ENCODE data around the gene GRAMD2B. TPM values are rescaled to one million over a fixed set of nuclear protein-coding genes. Genes with fewer than 3 reads are reported as not detected.
"Not testable (repeated sequence)": the region's sequence is repeated elsewhere in the genome, so short reads cannot be mapped to it uniquely, and the experiment has no call there.

The GRAMD2B gene
- total and polyA plus RNA-seq, 3 experiments from 2014 or later = 7.0 to 10.4 (median 8.4) TPM

- CTCF ChIA-PET = interaction anchor here (1.0 kb wide), 1 partner anchor 36 kb away, joined by 3 read pairs; no protein-coding TSS in a partner anchor
Measured at GRCh38 chr5:126464016-126464415, 40.8 kb downstream of the GRAMD2B start.

DNA sequence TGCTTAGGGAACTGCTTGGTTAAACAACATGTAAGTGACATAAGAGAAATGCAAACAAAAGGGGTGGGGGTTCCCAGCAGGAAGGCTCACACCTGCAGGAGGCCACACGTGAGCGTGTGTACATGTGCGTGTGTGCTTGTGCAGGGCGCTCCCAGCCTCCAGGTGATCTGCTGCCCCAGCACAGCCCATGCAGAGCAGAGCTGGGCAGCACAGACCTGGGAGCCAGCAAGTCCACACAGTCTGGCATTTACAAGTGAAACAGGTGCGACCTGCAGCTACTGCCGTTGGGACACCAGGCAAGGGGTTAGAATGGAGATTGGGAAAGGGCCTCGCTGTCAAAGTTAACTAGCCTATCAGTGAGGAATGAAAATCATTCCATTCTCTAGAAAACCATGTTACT is 41.8 kb downstream of the GRAMD2B start:
- Histone ChIP-seq H3K27me3 (ENCODE audit: insufficient read depth, low read length, poor library complexity, severe bottlenecking) (no peaks in the 10 kb centered on the region), H3K36me3 (ENCODE audit: insufficient read depth, low read length) (peaks cover 4% of the 10 kb centered on the region), H3K27ac (ENCODE audit: low read depth, low read length) (no peak overlapping the region), H3K4me1 (ENCODE audit: insufficient read depth, low read length) (peaks cover 8% of the 10 kb centered on the region), H3K9me3 (ENCODE audit: low read length) (no peaks in the 10 kb centered on the region), H3K4me3 (ENCODE audit: low read length) (no peak overlapping the region)
- Mint-ChIP-seq H3K27ac (peak overlapping the region in 1 of 8 donors; percentile 2), H3K4me3 (no peak overlapping the region), H3K36me3 (peaks cover 3 to 25% (median 7%) of the 10 kb centered on the region in 3 donors), H3K4me1 (peaks cover 7 to 15% (median 10%) of the 10 kb centered on the region in 3 donors), H3K27me3 (no peaks in the 10 kb centered on the region), H3K9me3 (no peaks in the 10 kb centered on the region)
- ChIA-PET CTCF (interaction anchor here (1.0 kb wide), 1 partner anchor 35 kb away, joined by 3 read pairs; no protein-coding TSS in a partner anchor), POLR2A (no interaction called here)
- DNase-seq = no peak

More at GRCh38 chr5:126464016-126464415, 40.8 kb downstream of the GRAMD2B start:
- Mint-ChIP-seq H3K4me3 (no peak overlapping the region), H3K36me3 (peaks cover 3 to 19% (median 7%) of the 10 kb centered on the region in 3 donors), H3K4me1 (peaks cover 7 to 15% (median 10%) of the 10 kb centered on the region in 3 donors), H3K27ac (peak overlapping the region in 4 of 8 donors; percentile 13 to 75 (median 60)), H3K9me3 (no peaks in the 10 kb centered on the region), H3K27me3 (no peaks in the 10 kb centered on the region)
- Histone ChIP-seq H3K27ac (ENCODE audit: low read depth, low read length) (no peak overlapping the region), H3K4me1 (ENCODE audit: insufficient read depth, low read length) (peaks cover 8% of the 10 kb centered on the region), H3K4me3 (ENCODE audit: low read length) (no peak overlapping the region), H3K36me3 (ENCODE audit: insufficient read depth, low read length) (no peaks in the 10 kb centered on the region), H3K9me3 (ENCODE audit: low read length) (no peaks in the 10 kb centered on the region), H3K27me3 (ENCODE audit: insufficient read depth, low read length, poor library complexity, severe bottlenecking) (no peaks in the 10 kb centered on the region)
- no peak for DNase-seq
- POLR2A ChIA-PET = no interaction called here

DNA sequence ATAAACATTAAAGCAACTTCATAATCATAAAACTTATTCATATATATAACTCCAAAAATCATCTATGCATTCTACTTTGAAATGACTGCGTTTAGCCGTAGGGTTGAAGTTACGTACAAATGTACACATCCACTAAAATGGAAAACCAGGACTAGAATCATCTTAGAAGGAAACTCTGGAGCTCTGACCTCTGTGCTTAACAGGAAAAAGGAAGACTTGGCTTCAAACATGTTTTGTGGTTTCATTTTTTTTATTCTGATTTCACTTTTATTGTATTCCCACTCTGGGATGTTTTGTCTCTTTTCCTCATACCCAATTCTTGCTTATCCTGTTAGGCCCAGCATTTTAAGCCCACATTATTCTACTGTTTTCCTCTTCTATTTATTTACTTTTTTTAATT is 44.9 kb downstream of the GRAMD2B start:
- Mint-ChIP-seq H3K9me3 (no peaks in the 10 kb centered on the region), H3K4me1 (peaks cover 7 to 13% (median 10%) of the 10 kb centered on the region in 3 donors), H3K36me3 (peaks cover 10 to 46% (median 12%) of the 10 kb centered on the region in 3 donors), H3K4me3 (no peak overlapping the region), H3K27ac (peak overlapping the region in 1 of 8 donors; percentile 9), H3K27me3 (no peaks in the 10 kb centered on the region)
- Histone ChIP-seq H3K9me3 (ENCODE audit: low read length) (no peaks in the 10 kb centered on the region), H3K4me1 (ENCODE audit: insufficient read depth, low read length) (peaks cover 8% of the 10 kb centered on the region), H3K27me3 (ENCODE audit: insufficient read depth, low read length, poor library complexity, severe bottlenecking) (no peaks in the 10 kb centered on the region), H3K27ac (ENCODE audit: low read depth, low read length) (no peak overlapping the region), H3K36me3 (ENCODE audit: insufficient read depth, low read length) (peaks cover 5% of the 10 kb centered on the region), H3K4me3 (ENCODE audit: low read length) (no peak overlapping the region)
- CTCF ChIA-PET = no interaction called here
- DNase-seq = no peak
- POLR2A ChIA-PET = no interaction called here

DNA sequence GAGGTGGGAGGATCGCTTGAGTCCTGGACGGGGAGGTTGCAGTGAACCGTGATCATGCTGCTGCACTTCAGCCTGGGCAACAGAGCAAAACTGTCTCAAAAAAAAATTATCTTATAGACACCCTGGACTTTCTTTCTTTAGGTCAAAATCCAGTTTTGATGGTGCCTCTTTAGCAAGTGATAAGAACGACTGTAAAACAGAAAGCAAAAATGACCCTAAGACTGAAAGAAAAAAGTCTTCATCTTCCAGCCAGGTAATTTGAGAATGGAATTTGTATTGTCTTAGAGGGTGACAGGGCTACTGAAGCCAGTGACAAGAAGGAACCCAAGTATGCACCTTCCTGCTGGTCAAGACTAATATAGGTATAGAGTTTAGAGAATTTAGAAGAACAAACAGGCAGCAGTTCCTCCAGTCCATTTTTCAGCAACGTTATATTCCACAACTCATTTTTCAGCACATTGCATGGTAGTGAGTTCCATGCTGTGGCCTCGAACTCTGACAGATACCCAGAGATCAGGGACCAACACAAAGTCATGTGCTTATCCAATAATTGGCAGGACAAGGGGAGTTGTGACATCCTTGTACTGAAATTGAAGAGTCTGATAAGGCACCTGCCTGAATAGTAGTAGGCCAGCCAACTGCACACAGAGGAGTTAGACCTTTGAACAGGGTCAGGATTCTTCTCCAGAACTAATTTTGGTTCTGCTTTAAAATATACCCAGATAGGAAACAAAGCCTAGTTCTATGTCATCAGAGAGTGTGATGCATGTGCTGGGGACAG is 46.5 kb downstream of the GRAMD2B start:
- POLR2A ChIA-PET = no interaction called here
- H3K36me3 Mint-ChIP-seq = peaks cover 12 to 50% (median 13%) of the 10 kb centered on the region in 3 donors
- CTCF ChIA-PET = no interaction called here
- no peak overlapping the region for H3K4me3 Mint-ChIP-seq
- H3K27ac Mint-ChIP-seq = no peak overlapping the region
- H3K9me3 Mint-ChIP-seq = no peaks in the 10 kb centered on the region
- Histone ChIP-seq H3K27me3 (ENCODE audit: insufficient read depth, low read length, poor library complexity, severe bottlenecking) (no peaks in the 10 kb centered on the region), H3K9me3 (ENCODE audit: low read length) (no peaks in the 10 kb centered on the region), H3K4me3 (ENCODE audit: low read length) (no peak overlapping the region), H3K36me3 (ENCODE audit: insufficient read depth, low read length) (peaks cover 12% of the 10 kb centered on the region), H3K4me1 (ENCODE audit: insufficient read depth, low read length) (no peaks in the 10 kb centered on the region), H3K27ac (ENCODE audit: low read depth, low read length) (no peak overlapping the region)
- H3K27me3 Mint-ChIP-seq = no peaks in the 10 kb centered on the region
- DNase-seq = no peak
- H3K4me1 Mint-ChIP-seq = no peaks in the 10 kb centered on the region

DNA sequence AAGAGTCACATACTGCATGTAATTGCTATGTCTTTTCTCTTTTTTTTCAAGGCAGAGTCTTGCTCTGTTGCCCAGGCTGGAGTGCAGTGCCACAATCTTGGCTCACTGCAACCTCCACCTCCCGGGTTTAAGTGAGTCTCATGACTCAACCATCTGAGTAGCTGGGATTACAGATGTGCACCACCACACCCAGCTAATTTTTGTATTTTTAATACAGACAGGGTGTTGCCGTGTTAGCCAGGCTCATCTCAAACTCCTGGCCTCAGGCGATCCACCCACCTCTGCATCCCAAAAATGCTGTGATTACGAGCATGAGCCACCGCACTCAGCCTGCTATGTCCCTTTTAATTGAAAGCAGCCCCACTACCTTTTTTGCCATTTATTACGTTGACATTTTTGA is 47.3 kb downstream of the GRAMD2B start:
- H3K36me3 Mint-ChIP-seq = peaks cover 12 to 53% (median 16%) of the 10 kb centered on the region in 3 donors
- H3K9me3 ChIP-seq (ENCODE audit: low read length); H3K27me3 ChIP-seq (ENCODE audit: insufficient read depth, low read length, poor library complexity, severe bottlenecking); H3K4me3 Mint-ChIP-seq; H3K27me3 Mint-ChIP-seq; H3K27ac ChIP-seq (ENCODE audit: low read depth, low read length); H3K4me1 Mint-ChIP-seq; H3K27ac Mint-ChIP-seq; DNase-seq; H3K4me3 ChIP-seq (ENCODE audit: low read length); H3K4me1 ChIP-seq (ENCODE audit: insufficient read depth, low read length); H3K9me3 Mint-ChIP-seq; POLR2A ChIA-PET: not testable (repeated sequence)
- peaks cover 12% of the 10 kb centered on the region for H3K36me3 ChIP-seq (ENCODE audit: insufficient read depth, low read length)
- CTCF ChIA-PET = interaction anchor here (0.7 kb wide), 1 partner anchor 20 kb away, joined by 3 read pairs; no protein-coding TSS in a partner anchor

DNA sequence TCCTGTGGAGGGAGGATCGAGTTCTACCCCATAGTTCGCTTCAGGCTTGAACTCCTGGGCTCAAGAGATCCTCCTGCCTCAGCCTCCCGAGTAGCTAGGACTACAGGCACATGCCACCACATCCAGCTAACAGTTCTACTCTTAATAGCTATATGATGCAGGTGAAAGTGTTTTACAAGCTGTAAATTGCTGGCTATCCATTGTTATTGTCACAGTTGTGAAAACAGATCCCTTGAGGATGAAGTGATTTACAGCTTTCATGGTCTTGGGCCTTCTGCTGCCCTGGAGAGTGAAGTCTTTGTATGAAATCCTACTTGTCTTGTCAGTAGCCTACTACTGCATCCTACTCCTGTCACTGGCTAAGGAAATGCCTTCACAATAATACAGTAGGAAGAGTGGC is 48.0 kb downstream of the GRAMD2B start:
- H3K27ac ChIP-seq (ENCODE audit: low read depth, low read length) = no peak overlapping the region
- H3K9me3 ChIP-seq (ENCODE audit: low read length) = no peaks in the 10 kb centered on the region
- H3K36me3 ChIP-seq (ENCODE audit: insufficient read depth, low read length) = peaks cover 12% of the 10 kb centered on the region
- H3K4me3 ChIP-seq (ENCODE audit: low read length) = no peak overlapping the region
- no peaks in the 10 kb centered on the region for H3K4me1 ChIP-seq (ENCODE audit: insufficient read depth, low read length)
- H3K9me3 Mint-ChIP-seq = no peaks in the 10 kb centered on the region
- DNase-seq = no peak
- H3K4me1 Mint-ChIP-seq = no peaks in the 10 kb centered on the region
- H3K36me3 Mint-ChIP-seq = peaks cover 12 to 51% (median 15%) of the 10 kb centered on the region in 3 donors
- H3K27ac Mint-ChIP-seq = no peak overlapping the region
- H3K27me3 ChIP-seq (ENCODE audit: insufficient read depth, low read length, poor library complexity, severe bottlenecking) = no peaks in the 10 kb centered on the region
- H3K4me3 Mint-ChIP-seq = no peak overlapping the region
- CTCF ChIA-PET = no interaction called here
- POLR2A ChIA-PET = no interaction called here
- H3K27me3 Mint-ChIP-seq = no peaks in the 10 kb centered on the region

DNA sequence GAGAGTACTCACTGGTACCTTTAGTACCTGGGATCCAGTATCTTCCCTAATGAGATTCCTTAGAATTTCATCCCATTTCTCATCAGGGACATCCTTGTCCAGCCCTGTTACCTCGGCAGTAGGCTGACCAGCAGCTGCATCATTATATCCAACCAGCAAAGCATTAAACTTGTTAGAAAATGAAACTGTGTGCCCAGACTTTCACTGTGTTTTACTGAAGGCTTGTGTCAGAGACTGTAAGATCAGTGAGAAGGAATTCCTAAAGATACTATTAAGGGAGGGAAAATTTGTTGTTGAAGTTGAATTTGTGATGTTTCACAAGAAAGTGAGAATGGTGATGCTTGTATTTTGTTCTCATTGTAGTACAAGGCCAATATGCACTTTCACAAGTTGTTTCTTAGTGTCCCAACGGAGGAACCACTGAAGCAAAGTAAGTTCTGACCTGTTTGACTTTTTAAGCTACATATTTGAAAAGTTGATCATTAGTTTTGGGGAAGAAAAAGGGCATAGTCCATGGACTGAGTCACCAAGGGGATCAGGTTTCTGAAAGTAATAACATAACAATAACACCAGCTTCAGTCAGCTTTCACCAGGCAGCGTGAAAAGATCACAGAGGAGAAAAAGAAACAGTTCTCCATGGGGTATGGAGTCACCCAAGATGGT is 48.8 kb downstream of the GRAMD2B start:
- H3K4me3 ChIP-seq (ENCODE audit: low read length) = no peak overlapping the region
- H3K27ac ChIP-seq (ENCODE audit: low read depth, low read length) = no peak overlapping the region
- no peak overlapping the region for H3K27ac Mint-ChIP-seq
- no peaks in the 10 kb centered on the region for H3K9me3 Mint-ChIP-seq
- H3K4me3 Mint-ChIP-seq = no peak overlapping the region
- CTCF ChIA-PET = no interaction called here
- no peaks in the 10 kb centered on the region for H3K4me1 Mint-ChIP-seq
- no peaks in the 10 kb centered on the region for H3K9me3 ChIP-seq (ENCODE audit: low read length)
- DNase-seq = no peak
- peaks cover 12% of the 10 kb centered on the region for H3K36me3 ChIP-seq (ENCODE audit: insufficient read depth, low read length)
- no peaks in the 10 kb centered on the region for H3K4me1 ChIP-seq (ENCODE audit: insufficient read depth, low read length)
- H3K36me3 Mint-ChIP-seq = peaks cover 12 to 47% (median 14%) of the 10 kb centered on the region in 3 donors
- H3K27me3 Mint-ChIP-seq = no peaks in the 10 kb centered on the region
- no peaks in the 10 kb centered on the region for H3K27me3 ChIP-seq (ENCODE audit: insufficient read depth, low read length, poor library complexity, severe bottlenecking)
- POLR2A ChIA-PET = no interaction called here

DNA sequence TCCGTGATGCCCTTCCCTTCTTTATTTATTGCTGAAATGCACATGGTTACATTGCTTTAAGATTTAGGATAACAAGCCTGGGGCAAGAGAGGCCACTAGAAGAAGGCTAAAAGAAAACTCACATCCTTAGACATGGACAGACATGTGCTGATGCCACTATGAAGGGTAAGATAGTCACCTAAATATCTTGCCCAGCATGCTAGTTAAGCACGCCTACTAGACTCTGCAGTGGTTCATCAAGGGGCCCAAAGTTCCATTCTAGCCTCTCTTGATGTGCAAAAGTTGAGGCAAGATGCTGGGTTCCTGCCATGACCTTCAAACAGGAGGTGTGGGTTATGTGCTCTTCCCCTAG is 49.3 kb downstream of the GRAMD2B start:
- H3K36me3 ChIP-seq (ENCODE audit: insufficient read depth, low read length) = peaks cover 12% of the 10 kb centered on the region
- H3K4me3 ChIP-seq (ENCODE audit: low read length) = no peak overlapping the region
- no peaks in the 10 kb centered on the region for H3K9me3 Mint-ChIP-seq
- no peak overlapping the region for H3K4me3 Mint-ChIP-seq
- H3K27me3 ChIP-seq (ENCODE audit: insufficient read depth, low read length, poor library complexity, severe bottlenecking) = no peaks in the 10 kb centered on the region
- no peaks in the 10 kb centered on the region for H3K27me3 Mint-ChIP-seq
- H3K27ac Mint-ChIP-seq = no peak overlapping the region
- ChIA-PET CTCF (no interaction called here), POLR2A (no interaction called here)
- no peaks in the 10 kb centered on the region for H3K4me1 ChIP-seq (ENCODE audit: insufficient read depth, low read length)
- H3K27ac ChIP-seq (ENCODE audit: low read depth, low read length) = no peak overlapping the region
- no peaks in the 10 kb centered on the region for H3K9me3 ChIP-seq (ENCODE audit: low read length)
- no peak for DNase-seq
- no peaks in the 10 kb centered on the region for H3K4me1 Mint-ChIP-seq
- peaks cover 12 to 48% (median 14%) of the 10 kb centered on the region in 3 donors for H3K36me3 Mint-ChIP-seq
